OCI-LY1 (cell line): Measurements from ENCODE around the gene NAV3.

ENCODE experiments used
- EZH2 ChIP-seq: fragments of 200-600 bp; sonication (generic), shearing (Covaris generic); IDR thresholded peaks from 2 replicates; pipeline ENCODE4 v1.8.0; 2017; ENCODE audit warnings: borderline replicate concordance, mixed run types, mild to moderate bottlenecking, antibody characterized with exemption, low read length, moderate library complexity, mixed read lengths
- TF ChIP-seq, protein P1 (sequence below): fragments of 200-600 bp; sonication (generic), shearing (Covaris generic); IDR thresholded peaks from 2 replicates; pipeline ENCODE4 v1.5.1; 2017; ENCODE audit warnings: mild to moderate bottlenecking, antibody characterized with exemption, low read length, moderate library complexity, mixed read lengths

DNA sequence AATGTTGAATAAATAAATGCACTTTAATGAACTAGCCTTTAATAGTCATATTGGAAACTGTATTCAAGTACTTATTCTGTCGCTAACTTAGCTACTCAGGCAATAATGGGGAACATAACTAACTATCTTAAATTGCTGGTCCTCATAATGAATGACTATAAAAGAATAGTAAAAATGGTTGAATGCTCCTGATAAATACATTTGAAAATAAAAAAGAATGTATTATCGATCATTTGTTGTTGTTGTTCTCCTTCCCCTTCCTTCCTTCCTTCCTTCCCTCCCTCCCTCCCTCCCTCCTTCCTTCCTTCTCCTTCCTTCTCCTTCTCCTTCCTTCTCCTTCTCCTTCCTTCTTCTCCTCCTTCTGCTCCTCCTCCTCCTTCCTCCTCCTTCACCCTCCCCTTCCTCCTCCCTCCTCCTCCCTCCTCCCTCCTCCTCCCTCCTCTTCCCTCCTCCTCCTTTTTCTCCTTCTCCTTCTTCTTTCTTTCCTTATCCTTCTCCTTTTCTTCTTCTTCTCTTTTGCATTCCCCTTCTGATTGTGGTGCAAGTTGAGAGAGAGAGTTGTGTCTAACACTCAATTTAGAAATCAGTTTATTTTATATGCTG, 133.0 kb downstream of the NAV3 start:
- TF ChIP-seq EZH2, result no peak
- TF ChIP-seq, protein P1, sequence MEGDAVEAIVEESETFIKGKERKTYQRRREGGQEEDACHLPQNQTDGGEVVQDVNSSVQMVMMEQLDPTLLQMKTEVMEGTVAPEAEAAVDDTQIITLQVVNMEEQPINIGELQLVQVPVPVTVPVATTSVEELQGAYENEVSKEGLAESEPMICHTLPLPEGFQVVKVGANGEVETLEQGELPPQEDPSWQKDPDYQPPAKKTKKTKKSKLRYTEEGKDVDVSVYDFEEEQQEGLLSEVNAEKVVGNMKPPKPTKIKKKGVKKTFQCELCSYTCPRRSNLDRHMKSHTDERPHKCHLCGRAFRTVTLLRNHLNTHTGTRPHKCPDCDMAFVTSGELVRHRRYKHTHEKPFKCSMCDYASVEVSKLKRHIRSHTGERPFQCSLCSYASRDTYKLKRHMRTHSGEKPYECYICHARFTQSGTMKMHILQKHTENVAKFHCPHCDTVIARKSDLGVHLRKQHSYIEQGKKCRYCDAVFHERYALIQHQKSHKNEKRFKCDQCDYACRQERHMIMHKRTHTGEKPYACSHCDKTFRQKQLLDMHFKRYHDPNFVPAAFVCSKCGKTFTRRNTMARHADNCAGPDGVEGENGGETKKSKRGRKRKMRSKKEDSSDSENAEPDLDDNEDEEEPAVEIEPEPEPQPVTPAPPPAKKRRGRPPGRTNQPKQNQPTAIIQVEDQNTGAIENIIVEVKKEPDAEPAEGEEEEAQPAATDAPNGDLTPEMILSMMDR, result no peak
